Fibroblast of lung (primary cell): ENCODE results near the gene C15orf39.

ENCODE experiments used
- CTCF ChIP-seq, 2 donors: IDR thresholded peaks in 1 of 2; conservative IDR thresholded peaks in 1 of 2; 1 replicate in 1 of 2; 2 replicates in 1 of 2; pipeline ENCODE4 v1.5.1; 2011 to 2012; ENCODE audit warnings: low read length in 2 of 2, control low read depth in 1 of 2, inconsistent platforms in 1 of 2, low read depth in 1 of 2, mild to moderate bottlenecking in 1 of 2
- EZH2 ChIP-seq: IDR thresholded peaks from 2 replicates; pipeline ENCODE4 v1.5.1; 2012; ENCODE audit warnings: low read length, control low read depth, mild to moderate bottlenecking; ENCODE audit errors: missing control alignments

GRCh38 chr15:75170711-75171341 is 30.9 kb upstream of the C15orf39 start:
- TF ChIP-seq CTCF (conservative IDR thresholded peaks at IDR 0.05 in 1 of 2, IDR thresholded peaks at IDR 0.05 in 1 of 2; ENCODE audit: low read depth in 1 of 2, low read length in 2 of 2), result no peak
- no peak for TF ChIP-seq EZH2
